NB4 (cell line): ENCODE results near the gene PIP5K1A.
"Not testable (repeated sequence)": the region's sequence is repeated elsewhere in the genome, so short reads cannot be mapped to it uniquely, and the experiment has no call there.

Experiments
- POLR2A ChIP-seq: IDR thresholded peaks from 2 replicates; pipeline ENCODE4 v1.6.1; 2011; ENCODE audit warnings: mild to moderate bottlenecking; ENCODE audit not compliant: insufficient read length; ENCODE audit errors: extremely low read depth
- TF ChIP-seq, protein P1 (sequence below): IDR thresholded peaks from one replicate; pipeline ENCODE4 v1.5.1; 2012; ENCODE audit warnings: low read depth, low read length

- not testable (repeated sequence) for TF ChIP-seq POLR2A
- TF ChIP-seq, protein P1, sequence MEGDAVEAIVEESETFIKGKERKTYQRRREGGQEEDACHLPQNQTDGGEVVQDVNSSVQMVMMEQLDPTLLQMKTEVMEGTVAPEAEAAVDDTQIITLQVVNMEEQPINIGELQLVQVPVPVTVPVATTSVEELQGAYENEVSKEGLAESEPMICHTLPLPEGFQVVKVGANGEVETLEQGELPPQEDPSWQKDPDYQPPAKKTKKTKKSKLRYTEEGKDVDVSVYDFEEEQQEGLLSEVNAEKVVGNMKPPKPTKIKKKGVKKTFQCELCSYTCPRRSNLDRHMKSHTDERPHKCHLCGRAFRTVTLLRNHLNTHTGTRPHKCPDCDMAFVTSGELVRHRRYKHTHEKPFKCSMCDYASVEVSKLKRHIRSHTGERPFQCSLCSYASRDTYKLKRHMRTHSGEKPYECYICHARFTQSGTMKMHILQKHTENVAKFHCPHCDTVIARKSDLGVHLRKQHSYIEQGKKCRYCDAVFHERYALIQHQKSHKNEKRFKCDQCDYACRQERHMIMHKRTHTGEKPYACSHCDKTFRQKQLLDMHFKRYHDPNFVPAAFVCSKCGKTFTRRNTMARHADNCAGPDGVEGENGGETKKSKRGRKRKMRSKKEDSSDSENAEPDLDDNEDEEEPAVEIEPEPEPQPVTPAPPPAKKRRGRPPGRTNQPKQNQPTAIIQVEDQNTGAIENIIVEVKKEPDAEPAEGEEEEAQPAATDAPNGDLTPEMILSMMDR: not testable (repeated sequence)
These were observed 77.0 kb downstream of the PIP5K1A start for GRCh38 chr1:151275341-151275740.
